HFFc6 (cell line): ENCODE data around the gene PDIK1L. TPM values are rescaled to one million over a fixed set of nuclear protein-coding genes. Genes with fewer than 3 reads are reported as not detected.

Experiments used
- DNase-seq: peaks from one replicate; pipeline ENCODE4 v3.0.0-alpha.2; 2018
- H3K27ac Mint-ChIP-seq: 2 replicates; pipeline ENCODE4 v1.8.0; 2020; ENCODE audit warnings: mild to moderate bottlenecking, mixed read lengths
- H3K27me3 Mint-ChIP-seq: 2 replicates; pipeline ENCODE4 v1.8.0; 2021; ENCODE audit warnings: mild to moderate bottlenecking, moderate library complexity, mixed read lengths; ENCODE audit not compliant: insufficient read depth
- H3K36me3 Mint-ChIP-seq: 2 replicates; pipeline ENCODE4 v1.8.0; 2021; ENCODE audit warnings: low read depth, mixed read lengths
- H3K4me1 Mint-ChIP-seq: 2 replicates; pipeline ENCODE4 v1.8.0; 2020; ENCODE audit warnings: low read depth, mixed read lengths
- H3K4me3 Mint-ChIP-seq: 2 replicates; pipeline ENCODE4 v1.8.0; 2020; ENCODE audit warnings: mild to moderate bottlenecking, moderate library complexity, mixed read lengths
- H3K9me3 Mint-ChIP-seq: 2 replicates; pipeline ENCODE4 v1.8.0; 2020; ENCODE audit warnings: mild to moderate bottlenecking, mixed read lengths
- CTCF ChIP-seq: fragments of 200-600 bp; sonication (generic); IDR thresholded peaks from 2 replicates; pipeline ENCODE4 v1.5.0; 2021; ENCODE audit warnings: antibody characterized with exemption, mild to moderate bottlenecking
- total RNA-seq, 6 experiments: library from RNA; stranded (reverse); fragmentation: NEBNext Ultra II Directional; extraction: Animal tissue kit (Norgen Biotek cat#: 25700); gene quantifications; 2 replicates in 1 of 6; 3 replicates in 5 of 6; pipeline ENCODE4 v1.2.3, GENCODE V29; 2021

The PDIK1L gene
- total RNA-seq, 6 experiments from 2014 or later: 2.5 to 4.4 (median 3.8) TPM

- Mint-ChIP-seq H3K36me3 (no peaks in the 10 kb centered on the region), H3K4me1 (peaks cover 5% of the 10 kb centered on the region; the same call in 1 of the 2 replicates), H3K27ac (no peak overlapping the region), H3K27me3 (peaks cover 52% of the 10 kb centered on the region), H3K9me3 (no peaks in the 10 kb centered on the region), H3K4me3 (no peak overlapping the region)
- TF ChIP-seq CTCF: no peak
- DNase-seq: no peak
Measured at GRCh38 chr1:26154750-26155149, 43.1 kb downstream of the PDIK1L start.

GRCh38 chr1:26155370-26156284 lies 44.0 kb downstream of the PDIK1L start:
- no peak overlapping the region for H3K4me3 Mint-ChIP-seq
- no peak overlapping the region for H3K27ac Mint-ChIP-seq

GRCh38 chr1:26156285-26157038 lies 44.8 kb downstream of the PDIK1L start:
- no peak for TF ChIP-seq CTCF
- H3K9me3 Mint-ChIP-seq: no peaks in the 10 kb centered on the region
- H3K4me1 Mint-ChIP-seq: peaks cover 5% of the 10 kb centered on the region; the same call in 1 of the 2 replicates
- no peaks in the 10 kb centered on the region for H3K36me3 Mint-ChIP-seq
- no peak overlapping the region for H3K4me3 Mint-ChIP-seq
- peaks cover 40% of the 10 kb centered on the region for H3K27me3 Mint-ChIP-seq
- no peak for DNase-seq
- H3K27ac Mint-ChIP-seq: no peak overlapping the region

More at GRCh38 chr1:26155370-26156284, 44.0 kb downstream of the PDIK1L start:
- Mint-ChIP-seq H3K9me3 (no peaks in the 10 kb centered on the region), H3K4me1 (peaks cover 5% of the 10 kb centered on the region; the same call in 1 of the 2 replicates), H3K27me3 (peaks cover 47% of the 10 kb centered on the region), H3K36me3 (no peaks in the 10 kb centered on the region)
- no peak for DNase-seq
- no peak for TF ChIP-seq CTCF

GRCh38 chr1:26158271-26158907 lies 46.8 kb downstream of the PDIK1L start:
- Mint-ChIP-seq H3K4me3 (no peak overlapping the region), H3K4me1 (peaks cover 5% of the 10 kb centered on the region; the same call in 1 of the 2 replicates), H3K27ac (no peak overlapping the region), H3K9me3 (no peaks in the 10 kb centered on the region), H3K36me3 (no peaks in the 10 kb centered on the region), H3K27me3 (peaks cover 37% of the 10 kb centered on the region)
- TF ChIP-seq CTCF: no peak
- DNase-seq: no peak
